NCI-H1436 (cell line): ENCODE results near the gene CCT8L2.
"Not testable (repeated sequence)": the region's sequence is repeated elsewhere in the genome, so short reads cannot be mapped to it uniquely, and the experiment has no call there.

Experiments used
- DNase-seq: peaks from one replicate; lab custom pipeline; 2025; lab: John Stamatoyannopoulos, UW

The CCT8L2 gene

GRCh38 chr22:16592710-16593109 is at the start of gene CCT8L2:
Gene CCT8L2, minus strand, starts transcription at chr22:16592810. Its CDS starts 260 bp downstream, at chr22:16592550.
- not testable (repeated sequence) for DNase-seq

GRCh38 chr22:16635442-16635841 is 42.8 kb upstream of the CCT8L2 start:
- not testable (repeated sequence) for DNase-seq

- DNase-seq, result not testable (repeated sequence)
Measured at GRCh38 chr22:16634092-16634491, 41.5 kb upstream of the CCT8L2 start.

- DNase-seq, result not testable (repeated sequence)
Measured at GRCh38 chr22:16628476-16628875, 35.9 kb upstream of the CCT8L2 start.

GRCh38 chr22:16625018-16625417 is 32.4 kb upstream of the CCT8L2 start:
- not testable (repeated sequence) for DNase-seq

GRCh38 chr22:16623595-16623994 is 31.0 kb upstream of the CCT8L2 start:
- not testable (repeated sequence) for DNase-seq

- DNase-seq, result not testable (repeated sequence)
Measured at GRCh38 chr22:16617516-16617915, 24.9 kb upstream of the CCT8L2 start.

GRCh38 chr22:16616390-16616938 is 23.9 kb upstream of the CCT8L2 start:
- not testable (repeated sequence) for DNase-seq

- not testable (repeated sequence) for DNase-seq
Measured at GRCh38 chr22:16615606-16616245, 23.1 kb upstream of the CCT8L2 start.

GRCh38 chr22:16609548-16610261 is 17.1 kb upstream of the CCT8L2 start:
- DNase-seq, result no peak

- no peak for DNase-seq
Measured at GRCh38 chr22:16608931-16609330, 16.3 kb upstream of the CCT8L2 start.

- not testable (repeated sequence) for DNase-seq
Measured at GRCh38 chr22:16604257-16604998, 11.8 kb upstream of the CCT8L2 start.

- DNase-seq, result not testable (repeated sequence)
Measured at GRCh38 chr22:16603770-16604242, 11.2 kb upstream of the CCT8L2 start.

GRCh38 chr22:16603448-16603768 is 10.8 kb upstream of the CCT8L2 start:
- no peak for DNase-seq

GRCh38 chr22:16602728-16603447 is 10.3 kb upstream of the CCT8L2 start:
- DNase-seq, result not testable (repeated sequence)

- not testable (repeated sequence) for DNase-seq
Measured at GRCh38 chr22:16602224-16602727, 9.7 kb upstream of the CCT8L2 start.

- no peak for DNase-seq
Measured at GRCh38 chr22:16601437-16602223, 9.0 kb upstream of the CCT8L2 start.

GRCh38 chr22:16600644-16601436 is 8.2 kb upstream of the CCT8L2 start:
- DNase-seq, result not testable (repeated sequence)

- DNase-seq, result not testable (repeated sequence)
Measured at GRCh38 chr22:16599648-16600047, 7.0 kb upstream of the CCT8L2 start.

- not testable (repeated sequence) for DNase-seq
Measured at GRCh38 chr22:16595251-16595650, 2.6 kb upstream of the CCT8L2 start.
